HG03097 (cell line): ENCODE measurements around the gene NSL1.
"Not testable (repeated sequence)": the region's sequence is repeated elsewhere in the genome, so short reads cannot be mapped to it uniquely, and the experiment has no call there.

Experiments
- ATAC-seq: cut with Tn5 transposase; IDR thresholded peaks from one replicate; pipeline ENCODE4 v1.9.1; 2021; ENCODE audit not compliant: unreplicated experiment, low FRiP score

The NSL1 gene

DNA sequence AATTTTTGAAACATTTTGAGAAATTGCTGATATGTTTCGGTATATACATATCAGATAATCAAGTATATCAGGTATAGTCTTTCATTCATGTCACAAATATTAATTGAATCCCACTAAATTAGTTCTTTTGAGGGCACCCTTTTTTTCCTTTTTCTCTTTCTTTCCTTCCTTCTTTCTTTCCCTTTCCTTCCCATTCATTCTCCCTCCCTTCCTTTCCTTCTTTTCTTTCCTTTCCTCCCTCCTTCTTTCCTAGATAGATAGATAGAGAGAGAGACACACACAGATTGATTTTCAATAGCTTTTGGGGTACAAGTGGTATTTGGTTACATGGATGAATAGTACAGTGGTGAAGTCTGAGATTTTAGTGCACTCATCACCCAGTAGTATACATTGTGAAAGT is 5.7 kb downstream of the NSL1 start:
- no peak for ATAC-seq

DNA sequence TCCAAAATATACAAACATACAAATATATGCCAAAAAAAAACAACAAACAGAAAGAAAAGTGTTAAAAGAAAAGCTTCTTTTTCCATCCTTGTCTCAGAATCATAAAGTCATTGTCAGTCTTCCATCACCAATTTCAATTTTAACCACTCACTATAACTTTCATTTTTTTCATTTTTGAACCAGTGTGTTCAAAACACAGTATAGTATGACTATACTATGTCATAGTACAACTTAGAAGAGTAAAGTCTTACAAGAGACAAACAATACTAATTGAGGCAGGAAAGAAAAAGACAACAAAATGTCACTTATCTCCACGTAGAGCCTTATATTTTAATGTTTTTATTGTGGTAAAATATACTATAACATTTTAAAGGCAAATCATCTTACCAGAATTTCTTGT is 7.6 kb downstream of the NSL1 start:
- no peak for ATAC-seq

GRCh38 chr1:212782422-212783154 is 9.0 kb downstream of the NSL1 start:
- no peak for ATAC-seq

GRCh38 chr1:212781225-212781624 is 10.4 kb downstream of the NSL1 start:
- ATAC-seq = no peak

- ATAC-seq = no peak
Measured at GRCh38 chr1:212780759-212781158, 10.8 kb downstream of the NSL1 start.

DNA sequence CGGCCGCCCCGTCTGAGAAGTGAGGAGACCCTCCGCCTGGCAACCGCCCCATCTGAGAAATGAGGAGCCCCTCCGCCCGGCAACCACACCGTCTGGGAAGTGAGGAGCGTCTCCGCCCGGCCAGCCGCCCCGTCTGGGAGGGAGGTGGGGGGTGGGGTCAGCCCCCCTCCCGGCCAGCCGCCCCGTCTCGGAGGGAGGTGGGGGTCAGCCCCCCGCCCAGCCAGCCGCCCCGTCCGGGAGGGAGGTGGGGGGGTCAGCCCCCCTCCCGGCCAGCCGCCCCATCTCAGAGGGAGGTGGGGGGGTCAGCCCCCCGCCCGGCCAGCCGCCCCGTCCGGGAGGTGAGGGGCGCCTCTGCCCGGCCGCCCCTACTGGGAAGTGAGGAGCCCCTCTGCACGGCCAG is 12.5 kb downstream of the NSL1 start:
- not testable (repeated sequence) for ATAC-seq

GRCh38 chr1:212777151-212777550 is 14.4 kb downstream of the NSL1 start:
- ATAC-seq = no peak

DNA sequence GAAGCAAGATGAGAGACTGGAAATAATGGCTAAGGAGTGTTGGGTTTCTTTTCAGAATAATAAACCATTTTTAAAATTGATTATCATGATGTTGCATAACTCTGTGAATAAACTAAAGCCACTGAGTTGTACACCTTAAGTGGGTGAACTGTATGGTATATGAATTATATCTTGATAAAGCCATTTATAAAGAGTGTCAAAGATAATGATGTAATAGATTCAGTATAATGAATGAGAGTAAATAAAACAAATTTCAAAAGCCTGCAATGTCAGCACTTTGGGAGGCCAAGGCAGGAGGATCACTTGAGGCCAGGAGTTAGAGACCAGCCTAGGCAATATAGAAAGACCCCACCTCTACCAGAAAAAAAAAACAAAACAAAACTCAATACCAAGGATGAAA is 16.3 kb downstream of the NSL1 start:
- no peak for ATAC-seq

- ATAC-seq = no peak
Measured at GRCh38 chr1:212774584-212774983, 17.0 kb downstream of the NSL1 start.

GRCh38 chr1:212773011-212773410 is 18.6 kb downstream of the NSL1 start:
- ATAC-seq = no peak

GRCh38 chr1:212771341-212771740 is 20.2 kb downstream of the NSL1 start:
- no peak for ATAC-seq

- no peak for ATAC-seq
Measured at GRCh38 chr1:212769459-212770167, 22.0 kb downstream of the NSL1 start.

DNA sequence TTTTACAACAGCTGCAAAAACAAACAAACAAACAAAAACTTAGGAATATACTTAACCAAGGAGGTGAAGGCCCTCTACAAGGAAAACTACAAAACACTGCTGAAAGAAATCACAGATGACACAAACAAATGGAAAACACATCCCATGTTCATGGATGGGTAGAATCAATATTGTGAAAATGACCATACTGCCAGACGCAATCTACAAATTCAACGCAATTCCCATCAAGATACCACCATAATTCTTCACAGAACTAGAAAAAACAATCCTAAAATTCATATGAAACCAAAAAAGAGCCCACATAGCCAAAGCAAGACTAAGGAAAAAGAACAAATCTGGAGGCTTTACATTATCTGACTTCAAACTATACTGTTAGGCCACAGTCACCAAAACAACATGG is 24.8 kb downstream of the NSL1 start:
- ATAC-seq = not testable (repeated sequence)

GRCh38 chr1:212764718-212765281 is 26.8 kb downstream of the NSL1 start:
- ATAC-seq = not testable (repeated sequence)

- no peak for ATAC-seq
Measured at GRCh38 chr1:212762839-212763238, 28.7 kb downstream of the NSL1 start.

GRCh38 chr1:212762234-212762633 is 29.3 kb downstream of the NSL1 start:
- no peak for ATAC-seq

DNA sequence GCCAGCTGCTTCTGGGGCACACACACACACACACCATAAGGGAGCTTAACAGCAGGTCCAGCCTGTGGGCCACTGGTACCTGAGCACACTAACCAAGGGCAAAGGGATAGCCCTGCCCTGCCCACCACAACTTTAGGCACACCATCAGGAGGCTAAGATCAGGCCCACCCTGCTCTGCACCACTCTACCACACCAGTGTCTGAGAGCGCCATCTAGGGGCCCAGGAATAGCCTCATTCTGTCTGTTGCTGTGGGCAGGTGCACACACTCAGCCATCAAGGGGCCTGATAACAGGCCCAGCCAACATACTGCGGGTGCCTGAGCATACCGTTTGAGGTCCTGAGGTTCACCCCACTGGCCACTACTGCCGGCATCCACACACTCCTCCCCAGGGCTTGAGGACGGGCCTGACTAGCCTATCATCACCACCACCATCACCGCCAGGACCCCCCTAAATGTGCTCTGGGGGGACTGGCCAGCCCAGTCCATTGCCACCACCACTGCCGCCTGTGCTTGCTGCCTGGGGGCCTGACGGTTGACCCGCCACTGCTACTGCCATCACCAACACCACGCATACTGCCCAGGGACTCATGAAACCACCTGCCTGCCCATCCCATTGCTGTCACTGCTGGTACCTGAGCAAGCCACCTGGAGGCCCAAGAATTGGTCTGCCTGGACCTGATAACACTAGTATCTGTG is 31.3 kb downstream of the NSL1 start:
- no peak for ATAC-seq

DNA sequence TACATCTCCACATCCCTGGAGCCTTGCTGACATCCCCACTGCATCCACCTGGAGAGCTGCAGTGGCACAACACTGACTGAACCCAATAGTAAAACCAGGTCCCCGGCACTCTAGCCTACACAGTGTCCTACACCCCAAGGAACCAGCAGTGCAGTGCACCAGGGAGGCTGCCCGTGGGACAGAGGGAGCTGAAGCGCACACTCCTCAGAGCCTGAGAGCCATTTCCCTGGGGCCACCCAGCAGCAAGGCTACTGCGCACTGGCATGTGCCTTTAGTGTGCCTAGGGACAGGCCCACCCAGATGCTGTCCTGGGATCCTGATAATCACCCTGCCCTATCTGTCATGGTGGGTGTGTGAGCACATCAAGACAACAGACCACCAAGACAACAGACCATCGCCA is 31.9 kb downstream of the NSL1 start:
- no peak for ATAC-seq

DNA sequence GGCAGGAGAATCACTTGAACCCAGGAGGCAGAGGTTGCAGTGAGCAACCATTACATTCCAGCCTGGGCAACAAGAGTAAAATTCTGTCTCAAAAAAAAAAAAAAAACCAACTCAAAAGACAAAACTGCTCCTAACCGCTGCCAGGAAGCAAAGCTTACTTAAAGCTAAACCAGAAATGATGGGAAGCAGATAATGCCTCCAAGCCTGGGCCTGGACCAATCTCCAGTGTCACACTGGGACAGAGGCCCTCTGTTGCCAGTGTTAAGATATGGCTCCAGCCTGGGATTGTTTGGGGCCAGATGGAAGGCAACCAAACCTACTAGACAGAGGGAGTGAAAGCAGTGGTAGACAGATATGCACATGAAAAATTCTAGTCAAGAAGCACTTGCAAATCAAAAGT is 36.9 kb downstream of the NSL1 start:
- no peak for ATAC-seq

DNA sequence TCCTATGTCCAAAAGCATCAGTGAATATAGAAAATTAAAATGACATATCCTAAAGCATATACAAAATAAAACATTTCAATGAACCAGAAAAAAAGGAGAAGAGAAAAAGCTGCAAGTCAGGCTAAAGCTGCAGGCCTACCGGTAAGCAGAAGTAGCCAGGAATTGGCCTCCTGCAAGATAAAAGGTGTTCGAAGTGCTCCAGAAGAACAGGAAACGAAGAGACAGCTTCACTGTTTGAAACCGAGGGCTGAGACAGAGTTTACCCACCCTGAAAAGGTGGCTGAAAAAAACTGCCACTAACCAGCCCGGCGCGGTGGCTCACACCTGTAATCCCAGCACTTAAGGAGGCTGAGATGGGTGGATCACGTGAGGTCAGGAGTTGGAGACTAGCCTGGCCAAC is 37.4 kb downstream of the NSL1 start:
- ATAC-seq = no peak

DNA sequence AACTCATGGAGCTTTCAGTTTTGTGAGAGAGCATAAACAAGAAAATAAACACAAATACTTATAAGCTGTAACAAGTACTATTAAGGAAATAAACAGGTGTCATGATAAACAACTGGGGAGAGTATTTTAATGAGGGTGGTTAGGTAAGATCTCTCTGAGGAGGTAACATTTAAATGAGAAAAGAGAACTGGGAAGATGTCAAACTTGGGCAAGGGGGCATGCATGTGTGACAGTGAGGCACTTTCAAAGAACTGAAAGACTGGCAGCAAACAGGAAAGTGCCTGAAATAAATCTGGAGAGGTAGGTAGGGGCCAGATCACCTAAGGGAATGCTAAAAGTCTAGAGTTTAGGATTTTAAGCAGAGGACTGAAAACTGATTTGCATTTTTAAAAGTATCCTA is 37.8 kb downstream of the NSL1 start:
- no peak for ATAC-seq
